GM12891 (cell line): ENCODE measurements around the gene LEAP2.

ENCODE experiments used
- POLR2A ChIP-seq: IDR thresholded peaks from 2 replicates; pipeline ENCODE4 v1.6.1; 2011; ENCODE audit warnings: low read depth, low read length, control low read depth
- POLR2AphosphoS5 ChIP-seq: IDR thresholded peaks from 2 replicates; pipeline ENCODE4 v1.6.1; 2011; ENCODE audit warnings: low read depth, low read length, control low read depth
- POU2F2 ChIP-seq: IDR thresholded peaks from 2 replicates; pipeline ENCODE4 v1.6.1; 2011; ENCODE audit warnings: low read depth, mild to moderate bottlenecking, control low read depth, low read length, moderate library complexity
- TAF1 ChIP-seq: IDR thresholded peaks from 2 replicates; pipeline ENCODE4 v1.6.1; 2011; ENCODE audit warnings: low read depth, low read length, control low read depth

DNA sequence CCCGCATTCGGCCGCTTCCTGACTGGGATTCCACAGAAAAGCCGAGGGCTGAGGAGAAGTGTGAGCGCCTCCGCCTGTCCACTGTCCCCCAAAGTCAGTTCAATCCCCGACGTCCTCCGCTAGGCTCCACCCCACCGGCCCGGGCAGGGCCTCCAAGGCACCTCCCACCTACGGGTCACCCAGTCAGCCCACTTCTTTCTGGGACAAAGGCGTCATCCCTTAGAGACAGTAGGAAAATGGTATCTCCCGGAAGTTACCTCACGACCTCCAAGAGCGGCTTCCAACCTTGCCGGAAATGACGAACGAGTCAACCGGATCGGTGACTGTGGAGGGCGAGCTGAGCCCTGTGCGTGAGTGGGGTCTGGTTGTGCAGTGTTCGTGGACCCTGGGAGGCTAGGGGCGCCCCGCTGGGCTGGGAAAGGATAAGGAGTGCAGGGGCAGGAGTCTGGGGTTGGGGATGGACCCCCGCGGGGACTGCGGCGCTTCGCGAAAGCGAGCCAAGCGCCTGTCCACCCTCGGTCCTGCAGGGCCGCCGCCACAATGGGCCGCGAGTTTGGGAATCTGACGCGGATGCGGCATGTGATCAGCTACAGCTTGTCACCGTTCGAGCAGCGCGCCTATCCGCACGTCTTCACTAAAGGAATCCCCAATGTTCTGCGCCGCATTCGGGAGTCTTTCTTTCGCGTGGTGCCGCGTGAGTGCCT is 7.0 kb upstream of the LEAP2 start, which contains the start of the genes GDF9 and UQCRQ:
- TF ChIP-seq POLR2AphosphoS5, result peak; percentile 96
- peak; percentile 81 for TF ChIP-seq TAF1
- peak; percentile 98 for TF ChIP-seq POLR2A
- peak; percentile 91 for TF ChIP-seq POU2F2
